Measurements from ENCODE around the gene GLOD4. TPM values are rescaled to one million over a fixed set of nuclear protein-coding genes. Genes with fewer than 3 reads are reported as not detected.

Gene GLOD4
- total RNA-seq, 2 experiments from 2014 or later: 48.4 to 79.7 TPM

GRCh38 chr17:740240-741017 is 41.7 kb downstream of the GLOD4 start:
- Histone ChIP-seq H3K4me3 (ENCODE audit: low read depth, low read length, poor library complexity, severe bottlenecking) (no peak overlapping the region), H3K36me3 (ENCODE audit: insufficient read depth, low read length) (peaks cover 73% of the 10 kb centered on the region), H4K20me1 (ENCODE audit: insufficient read depth, low read length) (peaks cover 11% of the 10 kb centered on the region; the same call in 1 of the 2 replicates), H2AFZ (ENCODE audit: low read length) (no peak overlapping the region), H3K9me2 (ENCODE audit: insufficient read depth, low read length) (no peaks in the 10 kb centered on the region), H3K4me1 (ENCODE audit: insufficient read depth, low read length, poor library complexity, severe bottlenecking) (peaks cover 6% of the 10 kb centered on the region), H3K27ac (ENCODE audit: low read depth, low read length, poor library complexity, severe bottlenecking) (no peak overlapping the region), H3K4me2 (ENCODE audit: low read length) (no peak overlapping the region), H3K79me2 (ENCODE audit: insufficient read depth, low read depth, low read length) (peaks cover 17% of the 10 kb centered on the region), H3K9me3 (ENCODE audit: low read length) (no peaks in the 10 kb centered on the region)
- POLR2A ChIA-PET: interaction anchor here (1.1 kb wide), 1 partner anchor 28 kb away, joined by 4 read pairs; no protein-coding TSS in a partner anchor
- CTCF ChIA-PET (ENCODE audit: unreplicated experiment): no interaction called here
- TF ChIP-seq CTCF (conservative IDR thresholded peaks at IDR 0.05; ENCODE audit: low read length): no peak
- no peak for TF ChIP-seq EZH2phosphoT487 (IDR thresholded peaks at IDR 0.05; ENCODE audit: borderline replicate concordance, low read depth, low read length)
- BruUV-seq (replicated peaks): no TSS peak
- DNase-seq (ENCODE audit: low spot score): no peak
- intact Hi-C loops (cut with micrococcal nuclease; ENCODE audit: unreplicated experiment): no loop called here

- Histone ChIP-seq H3K79me2 (ENCODE audit: insufficient read depth, low read depth, low read length) (no peaks in the 10 kb centered on the region), H3K27ac (ENCODE audit: low read depth, low read length, poor library complexity, severe bottlenecking) (no peak overlapping the region), H3K4me1 (ENCODE audit: insufficient read depth, low read length, poor library complexity, severe bottlenecking) (peaks cover 6% of the 10 kb centered on the region), H4K20me1 (ENCODE audit: insufficient read depth, low read length) (peaks cover 5% of the 10 kb centered on the region; the same call in 1 of the 2 replicates), H2AFZ (ENCODE audit: low read length) (no peak overlapping the region), H3K4me3 (ENCODE audit: low read depth, low read length, poor library complexity, severe bottlenecking) (no peak overlapping the region), H3K9me3 (ENCODE audit: low read length) (no peaks in the 10 kb centered on the region), H3K9me2 (ENCODE audit: insufficient read depth, low read length) (no peaks in the 10 kb centered on the region), H3K4me2 (ENCODE audit: low read length) (no peak overlapping the region), H3K36me3 (ENCODE audit: insufficient read depth, low read length) (peaks cover 45% of the 10 kb centered on the region)
- ChIA-PET CTCF (ENCODE audit: unreplicated experiment) (no interaction called here), POLR2A (interaction anchor here (1.5 kb wide), 1 partner anchor 13 kb away, joined by 4 read pairs; no protein-coding TSS in a partner anchor)
- no TSS peak for BruUV-seq (replicated peaks)
- intact Hi-C loops (cut with micrococcal nuclease; ENCODE audit: unreplicated experiment): no loop called here
- DNase-seq (ENCODE audit: low spot score): no peak
- TF ChIP-seq EZH2phosphoT487 (IDR thresholded peaks at IDR 0.05; ENCODE audit: borderline replicate concordance, low read depth, low read length) (no peak), CTCF (conservative IDR thresholded peaks at IDR 0.05; ENCODE audit: low read length) (no peak)
Observed at GRCh38 chr17:737561-738113, 44.4 kb downstream of the GLOD4 start.

DNA sequence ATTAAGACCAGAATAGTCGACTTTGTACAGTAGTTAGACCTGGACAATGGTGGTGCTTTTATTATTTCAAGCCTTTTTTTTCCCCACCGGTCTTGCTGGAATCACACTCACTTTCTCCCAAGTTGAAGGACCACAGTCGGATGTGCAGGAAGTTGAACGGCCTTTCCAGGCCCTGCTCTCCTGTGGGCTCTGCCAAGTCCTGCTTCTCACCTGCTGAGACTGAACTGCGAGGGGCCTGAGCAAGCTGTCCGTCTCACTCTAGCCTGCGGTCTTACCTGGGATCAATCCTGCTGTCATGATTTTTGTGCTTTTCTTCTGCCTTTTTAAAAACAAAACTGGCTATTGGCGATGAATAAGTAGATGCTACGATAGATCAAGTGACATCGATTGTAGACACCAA is 48.3 kb downstream of the GLOD4 start:
- Histone ChIP-seq H3K36me3 (ENCODE audit: insufficient read depth, low read length) (peaks cover 13% of the 10 kb centered on the region), H3K4me2 (ENCODE audit: low read length) (peak overlapping the region; percentile 70; the same call in 1 of the 2 replicates), H2AFZ (ENCODE audit: low read length) (no peak overlapping the region), H3K9me2 (ENCODE audit: insufficient read depth, low read length) (no peaks in the 10 kb centered on the region), H3K4me1 (ENCODE audit: insufficient read depth, low read length, poor library complexity, severe bottlenecking) (no peaks in the 10 kb centered on the region), H3K27ac (ENCODE audit: low read depth, low read length, poor library complexity, severe bottlenecking) (no peak overlapping the region), H3K4me3 (ENCODE audit: low read depth, low read length, poor library complexity, severe bottlenecking) (no peak overlapping the region), H4K20me1 (ENCODE audit: insufficient read depth, low read length) (peaks cover 5% of the 10 kb centered on the region; the same call in 1 of the 2 replicates), H3K79me2 (ENCODE audit: insufficient read depth, low read depth, low read length) (no peaks in the 10 kb centered on the region), H3K9me3 (ENCODE audit: low read length) (no peaks in the 10 kb centered on the region)
- no peak for DNase-seq (ENCODE audit: low spot score)
- intact Hi-C loops (cut with micrococcal nuclease; ENCODE audit: unreplicated experiment): no loop called here
- BruUV-seq (replicated peaks): TSS peak; percentile 66
- POLR2A ChIA-PET: no interaction called here
- no peak for TF ChIP-seq EZH2phosphoT487 (IDR thresholded peaks at IDR 0.05; ENCODE audit: borderline replicate concordance, low read depth, low read length)
- TF ChIP-seq CTCF (conservative IDR thresholded peaks at IDR 0.05; ENCODE audit: low read length): no peak
- CTCF ChIA-PET (ENCODE audit: unreplicated experiment): no interaction called here
